ENCODE measurements around the gene AZI2. TPM values are rescaled to one million over a fixed set of nuclear protein-coding genes. Genes with fewer than 3 reads are reported as not detected.

The AZI2 gene
- total RNA-seq, 1 donor from 2014 or later, result 31.2 TPM

Other genes starting within 250 kb of the AZI2 start
- gene CMC1, start 107.2 kb downstream of the AZI2 start, total RNA-seq, result 33.7 TPM
- 2.1 TPM for gene ZCWPW2, start 103 bp downstream of the AZI2 start, total RNA-seq

Data from Right ventricle myocardium superior (tissue), 1 donor.